ENCODE data around the gene SKA1.

SKA1 gene

GRCh38 chr18:50359806-50360205, 15.0 kb upstream of the SKA1 start:
- no peak for TF ChIP-seq CTCF (IDR thresholded peaks at IDR 0.05; ENCODE audit: extremely low read depth, insufficient read depth, missing control alignments)
- no peak for DNase-seq (ENCODE audit: low spot score)
- in situ Hi-C loops (cut with MboI; ENCODE audit: low pct_unique_long_range_greater_than_20kb, low sequenced_read_pairs, unreplicated experiment), result loop anchor here (10.0 kb wide), 1 partner anchor 75 kb away; the partner anchor contains the start of genes CXXC1 and MBD1

GRCh38 chr18:50360611-50361010, 14.2 kb upstream of the SKA1 start:
- TF ChIP-seq CTCF (IDR thresholded peaks at IDR 0.05; ENCODE audit: extremely low read depth, insufficient read depth, missing control alignments), result no peak
- in situ Hi-C loops (cut with MboI; ENCODE audit: low pct_unique_long_range_greater_than_20kb, low sequenced_read_pairs, unreplicated experiment), result no loop called here
- DNase-seq (ENCODE audit: low spot score), result no peak

- no peak for DNase-seq (ENCODE audit: low spot score)
- no peak for TF ChIP-seq CTCF (IDR thresholded peaks at IDR 0.05; ENCODE audit: extremely low read depth, insufficient read depth, missing control alignments)
- in situ Hi-C loops (cut with MboI; ENCODE audit: low pct_unique_long_range_greater_than_20kb, low sequenced_read_pairs, unreplicated experiment), result no loop called here
These were observed 5.2 kb upstream of the SKA1 start for GRCh38 chr18:50369672-50370071.

GRCh38 chr18:50372743-50373142, 2.1 kb upstream of the SKA1 start:
- in situ Hi-C loops (cut with MboI; ENCODE audit: low pct_unique_long_range_greater_than_20kb, low sequenced_read_pairs, unreplicated experiment), result no loop called here
- DNase-seq (ENCODE audit: low spot score), result no peak
- no peak for TF ChIP-seq CTCF (IDR thresholded peaks at IDR 0.05; ENCODE audit: extremely low read depth, insufficient read depth, missing control alignments)

GRCh38 chr18:50373561-50374219, 1.2 kb upstream of the SKA1 start:
- in situ Hi-C loops (cut with MboI; ENCODE audit: low pct_unique_long_range_greater_than_20kb, low sequenced_read_pairs, unreplicated experiment), result no loop called here
- TF ChIP-seq CTCF (IDR thresholded peaks at IDR 0.05; ENCODE audit: extremely low read depth, insufficient read depth, missing control alignments), result no peak
- no peak for DNase-seq (ENCODE audit: low spot score)

GRCh38 chr18:50374220-50374752, 560 bp upstream of the SKA1 start:
- TF ChIP-seq CTCF (IDR thresholded peaks at IDR 0.05; ENCODE audit: extremely low read depth, insufficient read depth, missing control alignments), result no peak
- DNase-seq (ENCODE audit: low spot score), result no peak
- in situ Hi-C loops (cut with MboI; ENCODE audit: low pct_unique_long_range_greater_than_20kb, low sequenced_read_pairs, unreplicated experiment), result no loop called here
